ENCODE measurements around the gene FARS2. TPM values are rescaled to one million over a fixed set of nuclear protein-coding genes. Genes with fewer than 3 reads are reported as not detected.

Gene FARS2
- total and polyA plus RNA-seq, 7 donors, result 8.1 to 21.0 (median 12.5) TPM

GRCh38 chr6:5442319-5442718 is 181.0 kb downstream of the FARS2 start:
- WGBS, 2 donors, result 79 to 93% methylated on average over 2 of the region's 2 CpGs
- DNase-seq, result no peak

DNA sequence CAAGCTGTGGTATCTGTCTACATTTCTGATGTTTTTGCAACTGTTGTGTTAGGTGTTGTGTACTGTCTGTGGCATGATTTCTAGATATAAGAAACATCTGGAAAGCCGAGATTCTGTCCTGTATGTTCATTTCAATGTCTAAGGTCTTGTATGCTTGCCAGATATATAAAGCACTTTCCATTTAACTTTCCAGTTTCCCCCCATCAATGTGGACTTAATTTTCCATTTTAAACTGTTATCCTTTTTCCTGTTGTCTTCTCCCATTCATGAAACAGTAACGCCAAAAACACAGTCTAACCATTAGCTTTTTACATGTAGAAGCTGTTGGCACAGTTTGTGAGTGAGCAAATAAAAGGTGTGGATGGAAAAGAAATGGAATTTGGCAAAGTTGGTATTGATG is 181.6 kb downstream of the FARS2 start:
- DNase-seq, result no peak
- Histone ChIP-seq H3K4me1 (peaks cover 0 to 7% (median 4%) of the 10 kb centered on the region in 4 donors), H3K27ac (no peak overlapping the region), H3K9me3 (no peaks in the 10 kb centered on the region), H3K36me3 (no peaks in the 10 kb centered on the region), H3K4me3 (no peak overlapping the region), H3K27me3 (no peaks in the 10 kb centered on the region)
- no peak for TF ChIP-seq CTCF (IDR thresholded peaks at IDR 0.05)
- TF ChIP-seq EP300 (IDR thresholded peaks at IDR 0.05), result no peak
- TF ChIP-seq POLR2AphosphoS5 (IDR thresholded peaks at IDR 0.05), result no peak
- TF ChIP-seq POLR2A (IDR thresholded peaks at IDR 0.05), result no peak
- WGBS, 2 donors, result 87 to 88% methylated on average over 2 of the region's 2 CpGs
- intact Hi-C loops (cut with DNase I), result no loop called here

More at GRCh38 chr6:5442319-5442718, 181.0 kb downstream of the FARS2 start:
- Histone ChIP-seq H3K9me3 (no peaks in the 10 kb centered on the region), H3K4me1 (peaks cover 0 to 7% (median 4%) of the 10 kb centered on the region in 4 donors), H3K4me3 (no peak overlapping the region), H3K36me3 (no peaks in the 10 kb centered on the region), H3K27ac (no peak overlapping the region), H3K27me3 (no peaks in the 10 kb centered on the region)
- intact Hi-C loops (cut with DNase I), result no loop called here
- no peak for TF ChIP-seq POLR2AphosphoS5 (IDR thresholded peaks at IDR 0.05)
- TF ChIP-seq CTCF (IDR thresholded peaks at IDR 0.05), result no peak
- no peak for TF ChIP-seq POLR2A (IDR thresholded peaks at IDR 0.05)
- no peak for TF ChIP-seq EP300 (IDR thresholded peaks at IDR 0.05)

DNA sequence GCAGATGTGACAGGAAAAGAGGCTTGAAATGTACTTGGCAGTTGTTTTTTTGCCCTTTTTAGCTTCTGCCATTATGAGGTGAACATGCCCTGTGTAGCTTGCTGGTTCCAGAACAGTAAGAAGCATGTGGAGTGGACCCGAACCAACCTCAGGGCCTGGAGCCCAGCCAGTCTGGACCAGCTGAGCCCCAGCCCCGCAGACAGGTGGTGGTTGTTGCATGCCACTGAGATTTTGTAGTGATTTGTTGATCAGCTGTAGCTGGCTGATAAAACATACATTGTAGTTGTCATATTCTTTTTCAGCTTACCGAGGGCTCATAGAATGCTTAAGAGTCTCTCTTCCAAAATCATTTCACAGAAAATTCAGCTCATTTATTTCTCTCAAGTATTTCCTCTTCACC is 182.2 kb downstream of the FARS2 start:
- Histone ChIP-seq H3K4me3 (no peak overlapping the region), H3K9me3 (no peaks in the 10 kb centered on the region), H3K27ac (no peak overlapping the region), H3K27me3 (no peaks in the 10 kb centered on the region), H3K36me3 (no peaks in the 10 kb centered on the region), H3K4me1 (peaks cover 0 to 7% (median 4%) of the 10 kb centered on the region in 4 donors)
- intact Hi-C loops (cut with DNase I), result no loop called here
- 87 to 91% methylated on average over 3 of the region's 3 CpGs for WGBS, 2 donors
- DNase-seq, result no peak
- TF ChIP-seq CTCF (IDR thresholded peaks at IDR 0.05) (no peak), POLR2AphosphoS5 (IDR thresholded peaks at IDR 0.05) (no peak), EP300 (IDR thresholded peaks at IDR 0.05) (no peak), POLR2A (IDR thresholded peaks at IDR 0.05) (no peak)

- Histone ChIP-seq H3K4me1 (peaks cover 0 to 7% (median 4%) of the 10 kb centered on the region in 4 donors), H3K4me3 (no peak overlapping the region), H3K27ac (no peak overlapping the region), H3K27me3 (no peaks in the 10 kb centered on the region), H3K36me3 (no peaks in the 10 kb centered on the region), H3K9me3 (no peaks in the 10 kb centered on the region)
- WGBS, 2 donors, result 95% methylated on average over 7 of the region's 7 CpGs
- TF ChIP-seq CTCF (IDR thresholded peaks at IDR 0.05), result no peak
- no peak for TF ChIP-seq POLR2AphosphoS5 (IDR thresholded peaks at IDR 0.05)
- TF ChIP-seq POLR2A (IDR thresholded peaks at IDR 0.05), result no peak
- no peak for TF ChIP-seq EP300 (IDR thresholded peaks at IDR 0.05)
- no peak for DNase-seq
- intact Hi-C loops (cut with DNase I), result no loop called here
Observed at GRCh38 chr6:5446362-5447075, 185.2 kb downstream of the FARS2 start.
